GM23248 (cell line): ENCODE data around the gene ATP1A3. TPM values are rescaled to one million over a fixed set of nuclear protein-coding genes. Genes with fewer than 3 reads are reported as not detected.
"Not testable (repeated sequence)": the region's sequence is repeated elsewhere in the genome, so short reads cannot be mapped to it uniquely, and the experiment has no call there.

Experiments used
- DNase-seq: peaks from one replicate; pipeline ENCODE4 v3.0.0-alpha.2; 2015
- H2AFZ ChIP-seq: fragments of 200-600 bp; sonication (generic); 2 replicates; pipeline ENCODE4 v1.6.1; 2016; ENCODE audit warnings: antibody characterized with exemption
- H3F3A ChIP-seq: fragments of 200-600 bp; sonication (generic); 2 replicates; pipeline ENCODE4 v1.6.1; 2016; ENCODE audit warnings: mild to moderate bottlenecking, antibody characterized with exemption, mixed run types; ENCODE audit not compliant: insufficient read depth
- H3K27ac ChIP-seq: fragments of 200-600 bp; sonication (generic); 2 replicates; pipeline ENCODE4 v1.5.1; 2016; ENCODE audit warnings: mild to moderate bottlenecking
- H3K27me3 ChIP-seq: fragments of 200-600 bp; sonication (generic); replicated peaks from 2 replicates; pipeline ENCODE4 v1.6.1; 2016; ENCODE audit warnings: mild to moderate bottlenecking; ENCODE audit not compliant: insufficient read depth
- H3K36me3 ChIP-seq: fragments of 200-600 bp; sonication (generic); 2 replicates; pipeline ENCODE4 v1.6.1; 2016; ENCODE audit warnings: low read depth, mild to moderate bottlenecking
- H3K4me1 ChIP-seq: fragments of 200-600 bp; sonication (generic); 2 replicates; pipeline ENCODE4 v1.6.1; 2016; ENCODE audit warnings: mild to moderate bottlenecking; ENCODE audit not compliant: insufficient read depth
- H3K4me2 ChIP-seq: fragments of 200-600 bp; sonication (generic); one replicate; pipeline ENCODE4 v1.6.1; 2016; ENCODE audit warnings: mild to moderate bottlenecking; ENCODE audit not compliant: unreplicated experiment
- H3K4me3 ChIP-seq: fragments of 200-600 bp; sonication (generic); 2 replicates; pipeline ENCODE4 v1.5.1; 2016; ENCODE audit warnings: mild to moderate bottlenecking
- H3K79me2 ChIP-seq: fragments of 200-600 bp; sonication (generic); 2 replicates; pipeline ENCODE4 v1.6.1; 2016; ENCODE audit warnings: mild to moderate bottlenecking; ENCODE audit not compliant: insufficient read depth
- H3K9ac ChIP-seq: fragments of 200-600 bp; sonication (generic); 2 replicates; pipeline ENCODE4 v1.6.1; 2016; ENCODE audit warnings: mild to moderate bottlenecking
- H3K9me2 ChIP-seq: fragments of 200-600 bp; sonication (generic); 2 replicates; pipeline ENCODE4 v1.6.1; 2016; ENCODE audit warnings: mixed run types, mild to moderate bottlenecking, moderate library complexity; ENCODE audit not compliant: insufficient read depth
- H3K9me3 ChIP-seq: fragments of 200-600 bp; sonication (generic); one replicate; pipeline ENCODE4 v1.6.1; 2017; ENCODE audit warnings: low read depth
- H4K20me1 ChIP-seq: fragments of 200-600 bp; sonication (generic); 2 replicates; pipeline ENCODE4 v1.6.0; 2016; ENCODE audit not compliant: insufficient read depth
- EZH2 ChIP-seq: fragments of 200-600 bp; sonication (generic); IDR thresholded peaks from 2 replicates; pipeline ENCODE4 v1.6.1; 2018; ENCODE audit warnings: antibody characterized with exemption, mild to moderate bottlenecking; ENCODE audit not compliant: insufficient read depth, poor library complexity, severe bottlenecking
- EZH2phosphoT487 ChIP-seq: fragments of 200-600 bp; sonication (generic); IDR thresholded peaks from 2 replicates; pipeline ENCODE4 v1.6.1; 2018; ENCODE audit warnings: antibody characterized with exemption, moderate library complexity, mild to moderate bottlenecking, low read depth; ENCODE audit not compliant: insufficient read depth
- WGBS, 2 experiments: methylation state at CpG; one replicate each; pipeline ENCODE4 v1.1.6; 2015 to 2017; ENCODE audit warnings: low lambda C conversion rate in 2 of 2, low coverage in 1 of 2; ENCODE audit errors: missing lambda C conversion rate in 2 of 2; 5-methylcytosine and 5-hydroxymethylcytosine counted together
- in situ Hi-C: fragments of 300-500 bp; cut with MboI; formaldehyde crosslinking; loops from 2 replicates; pipeline ENCODE4 v1.15.0; 2020
- polyA plus RNA-seq: library from polyadenylated mRNA; unstranded; fragments of >200 nt; fragmentation: Nextera tagmentation; extraction: Ambion mirVana; gene quantifications from 2 replicates; pipeline ENCODE4 v1.2.1, GENCODE V29; 2016
- total RNA-seq: library from RNA; depleted of rRNA; stranded (reverse); fragments of >200 nt; shearing (Covaris generic); gene quantifications from 2 replicates; pipeline ENCODE4 v1.2.3, GENCODE V29; 2014

ATP1A3 gene
- total and polyA plus RNA-seq, 2 experiments from 2014 or later: 0.11 to 0.36 TPM

- no peaks in the 10 kb centered on the region for H3K9me2 ChIP-seq
- 12 to 26% methylated on average over 14 to 53 of the region's 53 CpGs for WGBS, 2 experiments
- H3K4me1 ChIP-seq: peaks cover 7% of the 10 kb centered on the region
- peak overlapping the region; percentile 72 for H3K4me2 ChIP-seq
- no peaks in the 10 kb centered on the region for H3K36me3 ChIP-seq
- H2AFZ ChIP-seq: peak overlapping the region; percentile 86
- H3K27ac ChIP-seq: no peak overlapping the region
- H3K9ac ChIP-seq: peak overlapping the region; percentile 72
- no peaks in the 10 kb centered on the region for H3K27me3 ChIP-seq
- no peak for TF ChIP-seq EZH2phosphoT487
- H3K79me2 ChIP-seq: no peaks in the 10 kb centered on the region
- H4K20me1 ChIP-seq: no peaks in the 10 kb centered on the region
- H3F3A ChIP-seq: no peaks in the 10 kb centered on the region
- H3K9me3 ChIP-seq: no peaks in the 10 kb centered on the region
- in situ Hi-C loops: no loop called here
- DNase-seq: no peak
- peak overlapping the region; percentile 69 for H3K4me3 ChIP-seq
Observed at GRCh38 chr19:41940731-41941409, 53.2 kb downstream of the ATP1A3 start.

- Histone ChIP-seq H3K27me3 (no peaks in the 10 kb centered on the region), H3K4me2 (peak overlapping the region; percentile 72), H3K79me2 (no peaks in the 10 kb centered on the region), H2AFZ (peak overlapping the region; percentile 86), H3K4me1 (peaks cover 7% of the 10 kb centered on the region), H3K36me3 (no peaks in the 10 kb centered on the region), H3K9me2 (no peaks in the 10 kb centered on the region), H3K27ac (no peak overlapping the region), H3K9ac (peak overlapping the region; percentile 72), H3K9me3 (no peaks in the 10 kb centered on the region), H4K20me1 (no peaks in the 10 kb centered on the region), H3F3A (no peaks in the 10 kb centered on the region), H3K4me3 (peak overlapping the region; percentile 69)
- WGBS, 2 experiments: 5 to 12% methylated on average over 38 to 80 of the region's 83 CpGs
- DNase-seq: peak; percentile 52
- in situ Hi-C loops: no loop called here
- no peak for TF ChIP-seq EZH2
- no peak for TF ChIP-seq EZH2phosphoT487
Observed at GRCh38 chr19:41939861-41940730, 53.9 kb downstream of the ATP1A3 start.

- H3K4me1 ChIP-seq, H3K79me2 ChIP-seq, H2AFZ ChIP-seq, in situ Hi-C loops, H4K20me1 ChIP-seq, H3K27me3 ChIP-seq, H3K9me3 ChIP-seq, DNase-seq, H3K4me3 ChIP-seq, H3F3A ChIP-seq, H3K9ac ChIP-seq, H3K9me2 ChIP-seq, H3K36me3 ChIP-seq, H3K4me2 ChIP-seq, H3K27ac ChIP-seq: not testable (repeated sequence)
Observed at GRCh38 chr19:41939209-41939608, 54.8 kb downstream of the ATP1A3 start.

GRCh38 chr19:41937525-41938468 is 56.2 kb downstream of the ATP1A3 start:
- H4K20me1 ChIP-seq: no peaks in the 10 kb centered on the region
- WGBS, 2 experiments: 82 to 83% methylated on average over 22 of the region's 22 CpGs
- H3K4me1 ChIP-seq: peaks cover 7% of the 10 kb centered on the region

More at GRCh38 chr19:41937525-41938468, 56.2 kb downstream of the ATP1A3 start:
- TF ChIP-seq EZH2 (no peak), EZH2phosphoT487 (no peak)
- H3K9ac ChIP-seq: no peak overlapping the region
- H3K36me3 ChIP-seq: no peaks in the 10 kb centered on the region
- H3K79me2 ChIP-seq: no peaks in the 10 kb centered on the region
- H3K4me3 ChIP-seq: no peak overlapping the region
- H3K9me2 ChIP-seq: no peaks in the 10 kb centered on the region
- H3K9me3 ChIP-seq: no peaks in the 10 kb centered on the region
- H2AFZ ChIP-seq: no peak overlapping the region
- DNase-seq: no peak
- 0 out of 2 replicates have a peak, but pooled peaks cover 11% of the 10 kb centered on the region for H3K27me3 ChIP-seq
- H3K27ac ChIP-seq: no peak overlapping the region
- in situ Hi-C loops: no loop called here
- H3F3A ChIP-seq: no peaks in the 10 kb centered on the region
- H3K4me2 ChIP-seq: no peak overlapping the region
